Measurements from ENCODE around the gene MAPRE3. TPM values are rescaled to one million over a fixed set of nuclear protein-coding genes. Genes with fewer than 3 reads are reported as not detected.

Gene MAPRE3
- total RNA-seq, 4 donors from 2014 or later: 16.8 to 64.7 (median 32.9) TPM

- H3K4me3 ChIP-seq: peak within 1 kb of the TSS; percentile 68 to 98 (median 85)
- DNase-seq: peak; percentile 96
- WGBS, 2 donors (ENCODE audit: low coverage in 1 of 2): 0% methylated on average over 51 of the region's 86 CpGs; no CpG with 5 or more reads in 1 of the 2 donors
- H3K27ac ChIP-seq: peak within 1 kb of the TSS; percentile 92 to 96 (median 95)
- H3K36me3 ChIP-seq: no peaks in the 10 kb centered on the region
- peaks cover 15 to 64% (median 42%) of the 10 kb centered on the region in 4 donors for H3K4me1 ChIP-seq
- intact Hi-C loops (cut with DNase I; ENCODE audit: low total_unique reads): no loop called here
- in situ Hi-C loops (cut with MboI; ENCODE audit: low pct_ligation_motif_present in 1 of 4, low pct_unique_long_range_greater_than_20kb in 1 of 4, low sequenced_read_pairs in 3 of 4): no loop called here
- H3K27me3 ChIP-seq: no peaks in the 10 kb centered on the region
- TF ChIP-seq EP300 (IDR thresholded peaks at IDR 0.05; ENCODE audit: low read depth): no peak
- TF ChIP-seq POLR2AphosphoS5 (IDR thresholded peaks at IDR 0.05): peak; percentile 85 to 96 (median 94)
- TF ChIP-seq POLR2A (IDR thresholded peaks at IDR 0.05): peak; percentile 86
- no peak for TF ChIP-seq CTCF (IDR thresholded peaks at IDR 0.05)
- H3K9me3 ChIP-seq: no peaks in the 10 kb centered on the region
Observed at GRCh38 chr2:27071277-27071989, 101.0 kb downstream of the MAPRE3 start, which contains the start of gene OST4. Gene OST4, minus strand, starts transcription at chr2:27071654.

- peak; percentile 75 for DNase-seq
- TF ChIP-seq POLR2A (IDR thresholded peaks at IDR 0.05) (no peak), CTCF (IDR thresholded peaks at IDR 0.05) (no peak), POLR2AphosphoS5 (IDR thresholded peaks at IDR 0.05) (peak; percentile 54 to 85 (median 59)), EP300 (IDR thresholded peaks at IDR 0.05; ENCODE audit: low read depth) (peak; percentile 58)
- H3K27ac ChIP-seq: peak overlapping the region; percentile 92 to 96 (median 95)
- peaks cover 15 to 71% (median 43%) of the 10 kb centered on the region in 4 donors for H3K4me1 ChIP-seq
- no peaks in the 10 kb centered on the region for H3K36me3 ChIP-seq
- no peaks in the 10 kb centered on the region for H3K27me3 ChIP-seq
- intact Hi-C loops (cut with DNase I; ENCODE audit: low total_unique reads): no loop called here
- 15 to 60% methylated on average over 3 to 24 of the region's 34 CpGs for WGBS, 2 donors (ENCODE audit: low coverage in 1 of 2)
- in situ Hi-C loops (cut with MboI; ENCODE audit: low pct_ligation_motif_present in 1 of 4, low pct_unique_long_range_greater_than_20kb in 1 of 4, low sequenced_read_pairs in 3 of 4): no loop called here
- H3K4me3 ChIP-seq: peak overlapping the region; percentile 68 to 98 (median 85)
- H3K9me3 ChIP-seq: no peaks in the 10 kb centered on the region
Observed at GRCh38 chr2:27071990-27072830, 101.8 kb downstream of the MAPRE3 start.

- no peaks in the 10 kb centered on the region for H3K36me3 ChIP-seq
- no peak for DNase-seq
- no peak for TF ChIP-seq CTCF (IDR thresholded peaks at IDR 0.05)
- no peak overlapping the region for H3K4me3 ChIP-seq
- H3K9me3 ChIP-seq: no peaks in the 10 kb centered on the region
- 61 to 71% methylated on average over 3 to 5 of the region's 5 CpGs for WGBS, 2 donors (ENCODE audit: low coverage in 1 of 2)
- peak overlapping the region; percentile 92 to 96 (median 95) for H3K27ac ChIP-seq
- no peaks in the 10 kb centered on the region for H3K27me3 ChIP-seq
- in situ Hi-C loops (cut with MboI; ENCODE audit: low pct_ligation_motif_present in 1 of 4, low pct_unique_long_range_greater_than_20kb in 1 of 4, low sequenced_read_pairs in 3 of 4): no loop called here
- peaks cover 17 to 78% (median 43%) of the 10 kb centered on the region in 4 donors for H3K4me1 ChIP-seq
- intact Hi-C loops (cut with DNase I; ENCODE audit: low total_unique reads): no loop called here
Observed at GRCh38 chr2:27072920-27073319, 102.5 kb downstream of the MAPRE3 start.

GRCh38 chr2:27073782-27074181, 103.3 kb downstream of the MAPRE3 start:
- Histone ChIP-seq H3K4me1 (peaks cover 20 to 79% (median 41%) of the 10 kb centered on the region in 4 donors), H3K9me3 (no peaks in the 10 kb centered on the region), H3K27ac (peak overlapping the region; percentile 92 to 96 (median 95)), H3K36me3 (no peaks in the 10 kb centered on the region), H3K4me3 (no peak overlapping the region), H3K27me3 (no peaks in the 10 kb centered on the region)
- TF ChIP-seq EP300 (IDR thresholded peaks at IDR 0.05; ENCODE audit: low read depth): no peak
- TF ChIP-seq POLR2A (IDR thresholded peaks at IDR 0.05): no peak
- no peak for TF ChIP-seq CTCF (IDR thresholded peaks at IDR 0.05)
- TF ChIP-seq POLR2AphosphoS5 (IDR thresholded peaks at IDR 0.05): no peak
- in situ Hi-C loops (cut with MboI; ENCODE audit: low pct_ligation_motif_present in 1 of 4, low pct_unique_long_range_greater_than_20kb in 1 of 4, low sequenced_read_pairs in 3 of 4) (no loop called here), intact Hi-C loops (cut with DNase I; ENCODE audit: low total_unique reads) (no loop called here)
- DNase-seq: no peak
- 44 to 49% methylated on average over 2 of the region's 2 CpGs for WGBS, 2 donors (ENCODE audit: low coverage in 1 of 2)

Data from transverse colon (tissue), 4 donors.